MCF 10A (cell line): Measurements from ENCODE around the gene FRMPD1. TPM values are rescaled to one million over a fixed set of nuclear protein-coding genes. Genes with fewer than 3 reads are reported as not detected.

Source experiments
- BruUV-seq: library from RNA; stranded (reverse); fragments of 400-500 nt; replicated peaks from 2 replicates; lab custom pipeline; 2021; lab: Mats Ljungman, UMichigan
- CTCF ChIA-PET: fragments of 300-600 bp; sonication (Branson Sonifier 250); formaldehyde crosslinking; extraction: SDS; loops from one replicate; lab custom pipeline; 2021; ENCODE audit warnings: antibody characterized with exemption, inconsistent platforms; lab: Yijun Ruan, JAX
- POLR2A ChIA-PET: fragments of 300-600, 350-650 bp; sonication (Branson Sonifier 250); formaldehyde crosslinking; extraction: SDS; loops from one replicate; lab custom pipeline; 2020; ENCODE audit warnings: antibody characterized with exemption, inconsistent platforms; lab: Yijun Ruan, JAX
- DNase-seq: peaks from one replicate; pipeline ENCODE4 v3.0.0-alpha.2; 2018; ENCODE audit not compliant: unreplicated experiment
- H3K27ac Mint-ChIP-seq: one replicate; pipeline ENCODE4 v1.8.0; 2022; ENCODE audit warnings: mild to moderate bottlenecking, low read depth, mixed read lengths; ENCODE audit not compliant: unreplicated experiment
- H3K27me3 Mint-ChIP-seq: one replicate; pipeline ENCODE4 v1.8.0; 2022; ENCODE audit warnings: mixed read lengths; ENCODE audit not compliant: insufficient read depth, unreplicated experiment
- H3K36me3 Mint-ChIP-seq: one replicate; pipeline ENCODE4 v1.8.0; 2022; ENCODE audit warnings: mild to moderate bottlenecking, moderate library complexity, mixed read lengths; ENCODE audit not compliant: insufficient read depth, unreplicated experiment
- H3K4me1 Mint-ChIP-seq: one replicate; pipeline ENCODE4 v1.8.0; 2022; ENCODE audit warnings: mixed read lengths; ENCODE audit not compliant: insufficient read depth, unreplicated experiment
- H3K4me3 Mint-ChIP-seq: one replicate; pipeline ENCODE4 v1.8.0; 2022; ENCODE audit warnings: mild to moderate bottlenecking, moderate library complexity, mixed read lengths; ENCODE audit not compliant: unreplicated experiment
- H3K9me3 Mint-ChIP-seq: one replicate; pipeline ENCODE4 v1.8.0; 2022; ENCODE audit warnings: mixed read lengths; ENCODE audit not compliant: unreplicated experiment
- intact Hi-C: fragments of 100-400 bp; cut with micrococcal nuclease; formaldehyde crosslinking; loops from 2 replicates; pipeline ENCODE4 v1.14.1; 2022
- total RNA-seq: library from RNA; stranded (reverse); gene quantifications from 2 replicates; pipeline ENCODE4 v1.2.3, GENCODE V29; 2022
- TF ChIP-seq, protein P1 (sequence below): fragments of 200-600 bp; IDR thresholded peaks from one replicate; pipeline ENCODE4 v1.8.0; 2022; ENCODE audit warnings: antibody characterized with exemption, mild to moderate bottlenecking; ENCODE audit not compliant: unreplicated experiment

Gene FRMPD1
- total RNA-seq, 1 experiment from 2014 or later, result not detected

- Mint-ChIP-seq H3K4me3 (no peak overlapping the region), H3K9me3 (no peaks in the 10 kb centered on the region), H3K27me3 (peaks cover 45% of the 10 kb centered on the region), H3K27ac (no peak overlapping the region), H3K4me1 (no peaks in the 10 kb centered on the region), H3K36me3 (no peaks in the 10 kb centered on the region)
- intact Hi-C loops, result no loop called here
- POLR2A ChIA-PET, result no interaction called here
- CTCF ChIA-PET, result no interaction called here
- no TSS peak for BruUV-seq
- TF ChIP-seq, protein P1, sequence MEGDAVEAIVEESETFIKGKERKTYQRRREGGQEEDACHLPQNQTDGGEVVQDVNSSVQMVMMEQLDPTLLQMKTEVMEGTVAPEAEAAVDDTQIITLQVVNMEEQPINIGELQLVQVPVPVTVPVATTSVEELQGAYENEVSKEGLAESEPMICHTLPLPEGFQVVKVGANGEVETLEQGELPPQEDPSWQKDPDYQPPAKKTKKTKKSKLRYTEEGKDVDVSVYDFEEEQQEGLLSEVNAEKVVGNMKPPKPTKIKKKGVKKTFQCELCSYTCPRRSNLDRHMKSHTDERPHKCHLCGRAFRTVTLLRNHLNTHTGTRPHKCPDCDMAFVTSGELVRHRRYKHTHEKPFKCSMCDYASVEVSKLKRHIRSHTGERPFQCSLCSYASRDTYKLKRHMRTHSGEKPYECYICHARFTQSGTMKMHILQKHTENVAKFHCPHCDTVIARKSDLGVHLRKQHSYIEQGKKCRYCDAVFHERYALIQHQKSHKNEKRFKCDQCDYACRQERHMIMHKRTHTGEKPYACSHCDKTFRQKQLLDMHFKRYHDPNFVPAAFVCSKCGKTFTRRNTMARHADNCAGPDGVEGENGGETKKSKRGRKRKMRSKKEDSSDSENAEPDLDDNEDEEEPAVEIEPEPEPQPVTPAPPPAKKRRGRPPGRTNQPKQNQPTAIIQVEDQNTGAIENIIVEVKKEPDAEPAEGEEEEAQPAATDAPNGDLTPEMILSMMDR, result no peak
- no peak for DNase-seq
These were observed 55.5 kb downstream of the FRMPD1 start for GRCh38 chr9:37706290-37706689.

DNA sequence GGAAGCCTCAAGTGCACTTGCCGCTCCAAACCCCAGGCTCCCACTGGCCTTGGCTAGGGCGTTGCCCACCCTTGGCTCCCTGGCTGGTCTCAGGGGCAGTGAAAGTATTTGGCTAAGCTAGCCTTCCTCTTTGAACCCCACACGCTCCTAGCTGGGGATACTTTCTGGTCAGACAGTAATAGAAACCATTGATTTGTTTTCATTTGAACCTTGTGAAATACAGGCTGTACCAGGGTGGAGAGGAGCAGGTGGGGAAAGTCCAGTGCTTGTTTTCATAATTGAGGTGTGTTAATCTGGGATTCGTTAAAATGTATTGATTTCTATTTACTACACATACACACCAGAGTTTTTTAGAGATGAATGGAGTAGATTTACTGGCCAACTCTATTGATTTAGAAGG, 57.0 kb downstream of the FRMPD1 start:
- ChIA-PET CTCF (no interaction called here), POLR2A (no interaction called here)
- no peaks in the 10 kb centered on the region for H3K36me3 Mint-ChIP-seq
- no peak overlapping the region for H3K4me3 Mint-ChIP-seq
- no TSS peak for BruUV-seq
- no peaks in the 10 kb centered on the region for H3K9me3 Mint-ChIP-seq
- no peak overlapping the region for H3K27ac Mint-ChIP-seq
- no peaks in the 10 kb centered on the region for H3K4me1 Mint-ChIP-seq
- peaks cover 36% of the 10 kb centered on the region for H3K27me3 Mint-ChIP-seq
- no peak for DNase-seq
- intact Hi-C loops, result no loop called here
- TF ChIP-seq, protein P1, result no peak

GRCh38 chr9:37710046-37710445, 59.3 kb downstream of the FRMPD1 start:
- Mint-ChIP-seq H3K27me3 (peaks cover 36% of the 10 kb centered on the region), H3K4me1 (no peaks in the 10 kb centered on the region), H3K27ac (no peak overlapping the region), H3K4me3 (no peak overlapping the region), H3K36me3 (no peaks in the 10 kb centered on the region), H3K9me3 (no peaks in the 10 kb centered on the region)
- no peak for DNase-seq
- CTCF ChIA-PET, result interaction anchor here (0.6 kb wide), 1 partner anchor 76 kb away, joined by 3 read pairs; no protein-coding TSS in a partner anchor
- BruUV-seq, result no TSS peak
- POLR2A ChIA-PET, result no interaction called here
- intact Hi-C loops, result no loop called here
- TF ChIP-seq, protein P1, result no peak

DNA sequence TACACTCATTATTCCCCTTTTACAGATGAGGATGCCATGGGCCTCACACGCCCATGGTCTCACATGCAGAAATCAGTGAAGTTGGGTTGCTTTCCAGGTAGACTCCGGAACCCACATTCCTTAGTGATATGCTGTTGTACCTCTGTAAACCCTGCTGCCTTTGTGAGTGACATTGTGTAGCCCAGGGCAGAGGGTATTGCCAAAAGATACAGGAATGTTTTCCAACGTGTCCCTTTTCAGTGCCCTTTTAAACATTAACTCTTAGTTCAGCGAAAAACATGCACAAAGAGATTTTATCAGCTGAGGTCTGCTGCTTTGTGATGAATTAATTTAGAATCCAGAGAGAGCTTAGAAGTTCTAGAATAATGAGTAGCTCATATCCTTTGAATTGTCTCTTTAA, 64.5 kb downstream of the FRMPD1 start:
- intact Hi-C loops, result no loop called here
- Mint-ChIP-seq H3K9me3 (no peaks in the 10 kb centered on the region), H3K36me3 (no peaks in the 10 kb centered on the region), H3K27me3 (no peaks in the 10 kb centered on the region), H3K4me3 (no peak overlapping the region), H3K27ac (no peak overlapping the region), H3K4me1 (no peaks in the 10 kb centered on the region)
- TF ChIP-seq, protein P1, result no peak
- BruUV-seq, result no TSS peak
- ChIA-PET CTCF (interaction anchor here (0.7 kb wide), 1 partner anchor 20 kb away, joined by 3 read pairs; no protein-coding TSS in a partner anchor), POLR2A (interaction anchor here (0.6 kb wide), 1 partner anchor 70 kb away, joined by 3 read pairs; the partner anchor contains the start of gene EXOSC3)
- no peak for DNase-seq
